ENCODE results near the gene C1QTNF12. TPM values are rescaled to one million over a fixed set of nuclear protein-coding genes. Genes with fewer than 3 reads are reported as not detected.
A peak's percentile ranks its signal among the peaks of the same experiment; 100 is the strongest.

Gene C1QTNF12
- total RNA-seq = 0.27 TPM

DNA sequence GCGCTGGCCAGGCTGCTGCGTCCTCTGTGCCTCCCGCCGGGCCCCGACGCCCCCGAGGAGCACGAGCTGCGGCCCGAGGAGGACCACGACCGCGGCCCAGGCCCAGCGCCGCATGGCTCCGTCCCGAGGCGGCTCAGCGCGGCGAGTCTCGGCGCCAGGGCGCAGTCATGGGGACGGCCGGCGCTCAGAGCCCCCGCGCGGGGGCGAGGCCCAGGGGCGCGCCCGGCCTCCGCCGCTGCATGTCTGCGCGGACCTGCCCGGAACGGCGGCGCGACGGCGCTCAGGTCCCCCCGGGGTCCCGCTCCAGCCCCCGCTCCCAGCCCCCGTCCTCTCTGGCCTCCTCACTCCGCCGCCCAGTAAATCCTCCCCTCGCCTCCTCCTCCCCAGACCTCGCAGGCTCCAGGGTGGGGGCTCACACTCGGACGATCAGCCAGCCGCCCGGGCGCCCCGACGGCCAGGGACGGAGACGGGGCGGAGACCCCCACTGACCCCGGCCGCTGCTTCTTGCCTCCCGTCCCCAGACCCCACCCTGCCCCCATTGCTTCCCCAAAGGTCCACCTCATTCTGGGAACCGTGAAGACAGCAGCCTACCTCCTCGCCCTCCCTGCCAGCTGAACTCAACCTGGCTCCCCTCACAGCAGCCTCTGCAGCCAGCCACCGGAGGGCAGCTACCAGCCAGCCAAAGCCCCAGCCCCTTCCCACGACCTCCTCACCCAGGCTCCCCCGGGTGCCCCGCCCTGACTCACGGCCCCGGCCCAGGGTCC lies at the start of gene C1QTNF12:
Gene C1QTNF12 (minus strand): TSS at position 146 of the 764 bp plus-strand sequence. CDS start 32 bp downstream, at position 114.
- DNase-seq (ENCODE audit: low read depth in 2 of 3, low spot score in 2 of 3) = peak in 1 of 3 donors; percentile 16

- DNase-seq (ENCODE audit: low read depth in 2 of 3, low spot score in 2 of 3) = no peak
Measured at GRCh38 chr1:1295154-1295923, 48.8 kb upstream of the C1QTNF12 start.

DNA sequence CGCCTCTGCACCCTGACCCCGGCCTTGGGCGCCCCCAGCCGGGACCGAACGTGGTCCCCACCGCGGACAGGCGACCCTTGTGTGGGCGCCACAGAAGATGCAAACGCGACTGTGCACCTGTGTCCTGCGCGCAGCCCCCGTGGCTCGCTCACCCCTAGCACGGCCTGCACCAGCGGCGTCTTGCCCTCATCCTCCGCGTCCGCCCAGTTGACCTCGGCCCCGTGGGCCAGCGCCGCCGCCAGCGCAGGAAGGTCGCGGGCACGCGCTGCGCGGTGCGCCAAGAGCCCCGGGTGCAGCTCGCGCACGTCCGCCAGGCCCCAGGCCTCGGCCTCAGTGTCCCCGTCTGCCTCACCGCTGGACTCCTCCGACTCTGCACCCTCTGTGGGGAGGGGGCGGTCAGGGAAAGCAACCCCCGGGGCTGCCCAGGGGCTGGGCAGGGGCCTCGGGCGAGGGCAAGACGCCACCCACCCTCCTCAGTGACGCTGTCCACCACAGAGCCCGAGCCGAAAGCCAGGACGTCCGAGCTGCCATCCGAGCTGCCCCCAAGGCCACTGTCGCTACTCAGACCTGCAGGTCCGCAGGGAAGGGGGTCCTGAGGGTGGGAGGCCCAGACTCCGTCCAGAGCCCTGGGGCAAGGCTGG lies 47.8 kb upstream of the C1QTNF12 start:
- DNase-seq (ENCODE audit: low read depth in 2 of 3, low spot score in 2 of 3) = no peak

GRCh38 chr1:1293263-1294249 lies 47.0 kb upstream of the C1QTNF12 start:
- no peak for DNase-seq (ENCODE audit: low read depth in 2 of 3, low spot score in 2 of 3)

GRCh38 chr1:1292851-1293250 lies 46.3 kb upstream of the C1QTNF12 start:
- no peak for DNase-seq (ENCODE audit: low read depth in 2 of 3, low spot score in 2 of 3)

DNA sequence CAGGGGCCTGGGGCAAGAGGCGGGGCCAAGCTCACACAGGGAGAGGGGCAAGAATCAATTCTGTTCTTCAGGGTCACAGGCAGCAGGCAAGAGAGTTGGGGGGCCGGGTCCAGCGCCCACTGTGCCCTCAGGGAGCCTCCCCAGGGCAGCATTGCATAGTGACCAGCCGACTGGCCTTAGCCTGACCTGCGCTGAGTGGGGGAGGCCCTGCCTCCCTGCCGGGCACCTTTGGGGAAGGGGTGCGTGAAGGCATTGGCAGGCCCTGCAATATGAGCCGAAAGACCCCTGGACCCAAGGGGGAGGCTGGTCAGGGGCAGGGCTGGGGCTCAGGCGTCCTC lies 45.9 kb upstream of the C1QTNF12 start:
- DNase-seq (ENCODE audit: low read depth in 2 of 3, low spot score in 2 of 3) = no peak

DNA sequence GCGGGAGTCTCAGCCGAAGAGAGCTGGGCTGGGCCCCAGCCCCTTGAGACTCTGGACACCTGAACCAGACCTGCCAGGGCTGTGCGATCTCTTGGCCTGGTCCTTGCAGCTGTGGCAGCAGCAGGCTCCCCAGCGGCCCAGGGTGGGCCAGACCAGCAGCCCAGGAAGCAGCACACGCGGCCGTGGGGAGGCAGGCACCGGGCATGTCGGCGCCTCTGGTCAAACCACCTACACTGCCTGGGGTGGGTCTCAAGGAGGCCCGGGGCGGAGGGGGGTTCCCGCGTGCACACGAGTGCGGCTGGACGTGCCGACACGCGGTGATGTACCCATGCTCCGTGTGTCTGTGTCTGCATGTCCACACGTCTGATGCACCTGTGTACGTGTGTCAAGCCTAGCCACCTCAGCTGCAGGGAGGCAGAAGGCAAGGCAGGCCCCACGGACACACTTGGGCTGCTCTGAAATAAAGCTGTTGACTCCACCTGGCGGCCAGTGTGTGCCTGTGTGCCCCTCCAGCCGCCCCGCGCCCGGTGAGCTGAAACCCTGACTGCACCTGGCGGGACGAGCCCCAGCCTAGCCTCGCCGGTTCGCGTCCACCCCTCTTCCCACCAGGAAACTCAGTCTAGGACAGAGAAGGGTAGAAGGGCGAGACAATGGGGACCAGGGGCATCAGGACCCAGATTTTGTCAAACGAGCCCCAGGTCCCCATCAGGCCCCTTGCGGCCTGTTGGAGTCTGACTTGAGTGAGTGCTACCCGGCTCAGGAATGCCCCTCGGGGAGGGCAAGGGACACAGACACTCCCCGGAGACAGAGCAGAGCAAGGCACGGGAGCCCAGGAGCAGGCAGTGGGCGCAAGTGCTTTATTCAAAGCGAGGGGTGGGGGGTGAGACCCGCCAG lies 45.3 kb upstream of the C1QTNF12 start:
- DNase-seq (ENCODE audit: low read depth in 2 of 3, low spot score in 2 of 3) = peak; percentile 48 to 79 (median 62)

DNA sequence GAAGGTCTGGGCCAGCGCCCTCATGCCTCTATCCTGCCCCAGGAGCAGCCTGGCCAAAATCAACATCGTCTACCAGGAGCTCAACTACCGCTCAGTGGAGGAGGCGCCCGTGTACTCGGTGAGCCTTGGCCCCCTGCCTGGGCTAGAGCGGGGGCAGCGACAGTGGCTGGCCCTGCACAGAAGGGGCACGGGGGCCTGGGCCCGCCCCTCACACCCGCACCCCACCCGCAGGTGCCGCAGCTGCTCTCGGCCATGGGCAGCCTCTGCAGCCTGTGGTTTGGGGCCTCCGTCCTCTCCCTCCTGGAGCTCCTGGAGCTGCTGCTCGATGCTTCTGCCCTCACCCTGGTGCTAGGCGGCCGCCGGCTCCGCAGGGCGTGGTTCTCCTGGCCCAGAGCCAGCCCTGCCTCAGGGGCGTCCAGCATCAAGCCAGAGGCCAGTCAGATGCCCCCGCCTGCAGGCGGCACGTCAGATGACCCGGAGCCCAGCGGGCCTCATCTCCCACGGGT lies 44.6 kb upstream of the C1QTNF12 start:
- no peak for DNase-seq (ENCODE audit: low read depth in 2 of 3, low spot score in 2 of 3)

GRCh38 chr1:1290238-1290731 lies 43.8 kb upstream of the C1QTNF12 start:
- DNase-seq (ENCODE audit: low read depth in 2 of 3, low spot score in 2 of 3) = peak in 2 of 3 donors; percentile 41 to 62

DNA sequence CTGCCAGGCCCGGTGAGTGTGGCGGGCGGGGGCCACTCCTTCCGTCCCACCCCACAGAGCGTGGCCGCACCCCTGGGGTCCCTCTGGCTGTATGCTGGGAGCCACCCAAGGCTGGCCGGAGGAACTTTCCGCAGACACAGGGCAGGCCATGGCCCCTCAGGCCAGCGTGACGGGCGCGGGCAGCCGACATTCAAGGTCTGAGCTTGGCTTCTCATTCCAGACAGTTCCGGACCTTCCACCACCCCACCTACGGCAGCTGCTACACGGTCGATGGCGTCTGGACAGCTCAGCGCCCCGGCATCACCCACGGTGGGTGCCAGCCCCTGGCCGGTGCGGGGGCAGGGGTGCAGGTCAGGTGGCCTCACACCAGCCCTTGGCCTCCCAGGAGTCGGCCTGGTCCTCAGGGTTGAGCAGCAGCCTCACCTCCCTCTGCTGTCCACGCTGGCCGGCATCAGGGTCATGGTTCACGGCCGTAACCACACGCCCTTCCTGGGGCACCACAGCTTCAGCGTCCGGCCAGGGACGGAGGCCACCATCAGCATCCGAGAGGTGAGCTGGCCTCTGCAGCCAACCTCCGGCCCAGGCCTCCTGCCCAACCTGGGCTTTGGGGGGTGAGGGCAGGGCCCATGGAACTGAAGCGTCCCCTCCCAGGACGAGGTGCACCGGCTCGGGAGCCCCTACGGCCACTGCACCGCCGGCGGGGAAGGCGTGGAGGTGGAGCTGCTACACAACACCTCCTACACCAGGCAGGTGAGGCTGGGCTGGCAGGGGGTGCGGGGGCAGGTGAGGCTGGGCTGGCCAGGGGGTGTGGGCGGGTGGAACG lies 41.0 kb upstream of the C1QTNF12 start:
- no peak for DNase-seq (ENCODE audit: low read depth in 2 of 3, low spot score in 2 of 3)

GRCh38 chr1:1286313-1287261 lies 40.1 kb upstream of the C1QTNF12 start:
- no peak for DNase-seq (ENCODE audit: low read depth in 2 of 3, low spot score in 2 of 3)

DNA sequence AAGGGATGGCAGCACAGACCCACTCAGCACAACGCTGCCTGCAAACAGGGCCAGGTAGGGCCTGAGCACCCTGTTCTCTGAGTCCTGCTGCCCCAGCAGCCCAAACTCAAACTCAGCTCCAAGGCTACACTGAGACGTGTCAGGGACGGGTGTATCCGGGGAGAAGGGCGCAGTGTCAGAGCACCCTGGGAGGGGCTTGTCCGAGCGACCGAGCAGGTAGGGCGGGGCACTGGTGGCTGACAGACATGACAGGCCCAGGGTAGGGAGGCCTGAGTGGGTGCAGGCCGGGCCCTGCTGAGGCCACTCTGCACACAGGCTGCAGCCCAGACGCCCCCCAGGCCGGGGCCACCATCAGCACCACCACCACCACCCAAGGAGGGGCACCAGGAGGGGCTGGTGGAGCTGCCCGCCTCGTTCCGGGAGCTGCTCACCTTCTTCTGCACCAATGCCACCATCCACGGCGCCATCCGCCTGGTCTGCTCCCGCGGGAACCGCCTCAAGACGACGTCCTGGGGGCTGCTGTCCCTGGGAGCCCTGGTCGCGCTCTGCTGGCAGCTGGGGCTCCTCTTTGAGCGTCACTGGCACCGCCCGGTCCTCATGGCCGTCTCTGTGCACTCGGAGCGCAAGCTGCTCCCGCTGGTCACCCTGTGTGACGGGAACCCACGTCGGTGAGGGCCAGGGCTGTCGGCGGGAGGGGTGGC lies 39.2 kb upstream of the C1QTNF12 start:
- no peak for DNase-seq (ENCODE audit: low read depth in 2 of 3, low spot score in 2 of 3)

DNA sequence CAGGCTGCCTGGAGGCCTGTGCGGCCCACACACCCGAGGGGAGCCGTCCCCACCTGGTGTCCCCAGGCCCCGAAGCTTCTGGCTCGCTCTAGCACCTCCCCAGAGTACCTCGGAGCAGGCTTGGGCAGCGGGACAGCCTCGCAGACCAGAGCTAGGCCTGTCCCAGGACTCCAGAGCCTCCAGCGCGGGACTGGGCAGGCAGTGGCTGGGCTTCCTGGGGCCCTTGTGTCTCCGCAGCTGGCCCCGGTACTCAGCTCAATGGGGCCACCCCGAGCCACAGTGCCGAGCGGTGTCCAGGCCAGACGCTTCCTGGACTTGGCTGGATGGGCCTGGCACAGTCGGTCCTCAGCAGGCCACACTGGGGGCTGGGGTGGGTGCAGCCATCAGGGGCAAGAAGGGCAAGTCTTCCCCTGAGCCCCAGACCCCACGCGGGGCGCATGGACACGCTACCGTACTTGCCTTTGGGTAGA lies 38.6 kb upstream of the C1QTNF12 start:
- DNase-seq (ENCODE audit: low read depth in 2 of 3, low spot score in 2 of 3) = no peak

GRCh38 chr1:1284221-1285101 lies 37.9 kb upstream of the C1QTNF12 start:
- DNase-seq (ENCODE audit: low read depth in 2 of 3, low spot score in 2 of 3) = no peak

- DNase-seq (ENCODE audit: low read depth in 2 of 3, low spot score in 2 of 3) = peak in 1 of 3 donors; percentile 22
Measured at GRCh38 chr1:1283821-1284220, 37.3 kb upstream of the C1QTNF12 start.

All from hematopoietic multipotent progenitor cell (in vitro differentiated cells).